GM18498 (cell line): ENCODE results near the gene EMILIN1.
A peak's percentile ranks its signal among the peaks of the same experiment; 100 is the strongest.
"Not testable (repeated sequence)": the region's sequence is repeated elsewhere in the genome, so short reads cannot be mapped to it uniquely, and the experiment has no call there.

Experiments
- ATAC-seq: cut with Tn5 transposase; IDR thresholded peaks from one replicate; pipeline ENCODE4 v1.9.1; 2021; ENCODE audit warnings: mild to moderate bottlenecking, moderate library complexity; ENCODE audit not compliant: unreplicated experiment

EMILIN1 gene

DNA sequence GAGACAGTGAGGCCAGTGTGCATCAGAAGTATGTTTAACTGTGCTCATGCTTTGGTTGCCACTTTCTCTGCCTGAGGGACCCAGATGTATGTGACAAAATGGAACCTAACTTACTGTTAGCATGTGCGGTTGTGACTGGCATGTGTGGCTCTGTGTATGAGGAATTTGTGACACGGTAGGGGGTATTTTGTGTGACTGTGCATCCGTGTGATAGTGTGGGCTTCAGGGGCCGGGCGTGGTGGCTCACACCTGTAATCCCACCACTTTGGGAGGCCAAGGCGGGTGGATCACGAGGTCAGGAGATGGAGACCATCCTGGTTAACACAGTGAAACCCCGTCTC lies 40.9 kb downstream of the EMILIN1 start:
- ATAC-seq = not testable (repeated sequence)

DNA sequence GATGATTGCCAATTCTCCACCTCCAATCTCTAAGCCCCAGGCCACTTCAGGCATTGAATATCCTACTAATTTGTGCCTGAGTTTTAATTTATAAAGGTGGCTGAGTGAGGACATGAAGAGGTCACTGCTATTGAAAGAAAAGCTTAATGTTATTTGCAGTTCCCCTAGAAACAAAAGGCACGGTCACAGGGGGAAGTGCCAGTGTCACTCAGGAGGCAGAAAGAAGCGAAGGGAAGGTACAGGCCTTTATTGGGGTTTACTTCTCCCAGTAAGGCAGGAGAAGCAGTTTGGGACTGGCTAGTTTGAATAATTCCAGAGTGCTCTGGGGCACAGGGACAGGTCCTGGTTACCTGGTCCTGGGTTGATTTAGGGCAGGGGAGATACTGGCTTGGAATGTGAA lies 43.5 kb downstream of the EMILIN1 start:
- no peak for ATAC-seq

DNA sequence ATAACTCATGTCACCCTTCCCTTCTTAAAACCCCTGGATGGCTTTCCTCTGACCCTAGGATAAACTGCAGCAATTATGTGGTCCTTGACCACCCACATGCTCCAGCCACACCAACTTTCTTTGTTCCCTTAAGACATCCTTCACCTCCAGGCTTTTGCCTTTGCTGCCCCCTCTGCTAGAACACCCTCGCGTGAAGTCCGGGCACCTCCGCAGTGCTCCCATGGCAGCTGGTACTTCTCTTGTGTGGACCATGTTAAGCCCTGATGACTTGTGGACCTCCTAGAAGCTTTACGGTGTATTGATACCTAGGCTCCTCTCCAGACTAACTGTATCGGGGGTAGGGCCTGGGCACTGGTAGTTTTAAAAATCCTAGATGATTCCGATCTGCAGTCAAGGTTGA lies 44.4 kb downstream of the EMILIN1 start:
- no peak for ATAC-seq

DNA sequence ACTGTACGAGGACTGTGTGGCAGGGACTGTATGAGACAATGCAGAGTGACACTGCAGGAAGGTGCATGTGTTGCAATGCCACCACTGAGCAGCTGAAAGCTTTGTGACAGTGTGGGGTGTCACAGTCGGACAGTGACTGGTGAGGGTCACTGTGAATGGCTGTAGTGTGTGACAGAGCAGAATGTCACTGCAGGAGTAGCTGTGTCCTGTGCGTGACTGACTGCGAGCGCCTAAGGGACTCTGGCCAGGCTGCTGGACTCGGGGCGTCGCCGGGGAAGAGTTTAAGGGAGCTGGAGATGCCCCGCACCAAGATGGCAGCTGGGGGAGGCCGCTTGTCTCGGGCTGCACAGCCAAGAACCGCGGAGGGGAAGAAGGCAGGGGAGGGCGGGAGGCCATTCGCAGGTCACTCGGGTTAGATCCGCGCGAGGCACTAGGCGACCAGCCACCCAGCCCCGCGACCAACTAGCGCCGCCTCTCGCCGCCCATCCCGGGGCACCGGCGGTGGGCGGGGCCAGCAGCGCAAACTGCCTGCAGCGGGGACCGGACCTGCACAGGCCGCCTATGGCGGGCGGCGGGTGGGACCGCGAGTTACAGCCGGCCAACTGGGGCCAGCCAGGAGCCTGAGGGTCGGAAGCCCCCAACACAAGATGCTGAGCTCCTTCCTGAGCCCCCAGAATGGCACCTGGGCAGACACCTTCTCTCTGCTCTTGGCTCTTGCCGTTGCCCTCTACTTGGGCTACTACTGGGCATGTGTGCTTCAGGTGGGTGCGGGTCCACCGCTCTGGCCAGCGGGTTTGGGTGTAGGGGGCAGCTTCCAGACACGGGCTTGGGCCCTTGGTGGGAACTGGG lies 45.1 kb downstream of the EMILIN1 start, which contains the start of gene ABHD1:
ABHD1 (plus strand) TSS at position 514 of the 849 bp plus-strand sequence; CDS start at position 648, 134 bp downstream.
- no peak for ATAC-seq

DNA sequence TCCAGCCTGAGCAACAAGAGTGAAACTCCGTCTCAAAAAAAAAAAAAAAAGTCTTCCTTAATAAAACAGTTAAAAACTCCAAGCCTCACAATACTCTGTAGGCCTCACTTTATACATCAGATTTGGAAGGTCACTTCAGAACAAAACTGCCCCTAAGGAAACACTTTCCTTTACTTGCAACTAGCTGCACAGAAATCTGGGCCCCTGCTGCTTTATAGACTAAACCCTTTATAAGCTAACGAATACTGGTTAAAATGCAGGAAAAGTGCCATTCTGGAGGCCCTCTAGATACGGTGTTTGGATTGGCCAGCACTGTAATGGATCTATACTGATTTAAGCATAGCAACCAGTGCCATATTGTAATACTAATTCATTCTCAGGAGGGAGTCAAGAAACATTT lies 46.7 kb downstream of the EMILIN1 start:
- no peak for ATAC-seq

DNA sequence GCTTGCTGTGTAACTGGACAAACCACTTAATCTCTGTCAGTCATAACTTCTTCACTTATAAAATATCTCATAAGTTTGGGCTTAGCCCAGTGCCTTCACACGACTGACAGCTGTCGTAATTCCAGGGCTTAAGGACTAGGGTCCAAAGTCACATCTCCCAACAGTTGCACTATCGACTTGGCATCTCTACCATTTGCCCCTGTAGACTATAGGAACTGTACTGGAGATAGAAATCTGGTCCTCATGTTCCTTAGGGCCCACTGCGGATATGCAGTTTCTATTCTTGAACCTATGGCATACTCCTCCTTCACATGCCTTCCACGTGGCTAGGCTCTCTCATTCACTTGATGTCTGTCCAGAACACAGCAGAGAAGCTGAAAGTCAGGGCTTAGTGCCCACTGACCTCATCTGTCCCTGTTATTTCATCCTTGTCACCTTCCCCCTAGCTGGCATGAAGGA lies 47.9 kb downstream of the EMILIN1 start:
- no peak for ATAC-seq

DNA sequence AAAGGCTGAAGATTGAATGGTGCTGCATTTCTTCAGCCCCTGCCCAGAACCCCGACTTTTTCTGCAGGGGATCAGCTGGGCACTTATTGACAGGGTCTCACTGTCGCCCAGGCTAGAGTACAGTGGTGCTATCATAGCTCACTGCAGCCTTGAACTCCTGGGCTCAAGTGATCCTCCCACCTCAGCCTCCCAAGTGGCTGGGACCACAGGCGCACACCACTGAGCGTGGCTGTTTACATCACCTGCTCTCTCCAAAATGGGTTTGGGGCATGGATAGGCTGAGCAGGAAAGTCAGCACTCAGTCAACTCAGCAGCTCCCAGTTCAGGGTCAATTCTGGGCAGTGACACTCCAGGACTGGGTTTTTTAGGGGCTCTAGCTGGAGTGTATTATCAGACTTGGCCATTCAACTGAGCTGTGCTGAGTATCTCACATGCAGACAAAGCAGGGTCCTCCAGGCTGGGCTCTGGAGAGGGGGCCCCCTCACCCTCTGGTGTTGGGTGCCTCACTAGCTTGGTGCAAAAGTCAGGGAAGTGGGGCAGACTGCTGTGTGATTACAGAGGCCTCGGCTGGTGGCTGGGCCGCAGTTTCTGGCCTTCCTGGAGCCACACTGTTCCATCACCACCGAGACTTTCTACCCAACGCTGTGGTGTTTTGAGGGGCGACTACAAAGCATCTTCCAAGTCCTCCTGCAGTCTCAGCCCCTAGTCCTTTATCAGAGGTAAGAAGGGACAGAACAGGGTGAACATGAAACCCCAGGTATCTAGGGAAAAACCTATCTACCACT lies 49.7 kb downstream of the EMILIN1 start:
- ATAC-seq = no peak

DNA sequence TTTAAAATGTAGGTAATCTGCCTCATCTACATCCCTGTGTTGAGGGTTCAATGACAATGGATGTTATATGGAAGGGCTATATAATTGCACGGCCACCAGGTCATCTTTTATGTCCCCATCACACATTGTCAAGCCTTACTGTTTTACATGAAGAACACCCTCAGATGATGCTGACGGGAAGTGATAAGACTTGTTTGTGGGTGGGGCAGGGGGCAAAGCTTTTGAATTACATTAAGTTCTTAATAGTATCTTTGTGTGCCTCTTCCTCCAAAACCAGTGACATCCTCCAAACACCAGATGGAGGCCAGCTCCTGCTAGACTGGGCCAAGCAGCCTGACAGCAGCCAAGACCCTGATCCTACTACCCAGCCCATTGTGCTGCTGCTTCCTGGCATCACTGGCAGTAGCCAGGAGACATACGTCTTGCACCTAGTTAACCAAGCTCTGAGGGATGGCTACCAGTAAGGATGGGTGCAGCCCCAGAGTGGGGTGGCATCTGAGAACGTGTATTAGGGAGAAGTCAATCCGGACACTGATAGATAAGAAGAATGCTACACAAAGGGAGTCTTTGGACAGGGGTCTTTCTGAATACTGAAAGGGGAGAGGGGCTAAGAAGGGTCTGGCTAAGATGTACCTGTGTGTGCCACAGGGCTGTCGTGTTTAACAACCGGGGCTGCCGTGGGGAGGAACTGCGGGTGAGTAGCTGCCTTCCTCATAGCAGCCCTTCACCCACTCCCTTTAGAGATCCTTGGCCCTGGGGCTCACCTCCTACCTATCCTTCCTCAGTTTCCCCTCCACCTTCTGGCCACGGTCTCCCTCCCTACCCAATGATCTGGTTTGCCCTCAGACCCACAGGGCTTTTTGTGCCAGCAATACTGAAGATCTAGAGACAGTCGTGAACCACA lies 50.5 kb downstream of the EMILIN1 start:
- ATAC-seq = no peak

DNA sequence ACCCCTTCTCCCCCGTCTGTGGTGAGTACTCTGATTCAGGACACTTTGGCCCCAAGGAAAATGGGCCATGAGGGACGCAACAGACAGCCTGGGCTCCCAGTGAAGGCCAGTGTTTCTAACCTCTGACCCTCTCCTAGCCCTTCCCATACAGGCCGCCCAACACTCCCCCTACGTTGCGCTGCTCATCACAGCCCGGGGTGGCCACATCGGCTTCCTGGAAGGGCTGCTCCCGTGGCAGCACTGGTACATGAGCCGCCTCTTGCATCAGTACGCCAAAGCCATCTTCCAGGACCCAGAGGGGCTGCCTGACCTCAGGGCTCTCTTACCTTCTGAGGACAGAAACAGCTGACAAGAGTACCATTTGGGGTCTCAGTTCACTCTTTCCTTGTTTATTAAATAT lies 52.0 kb downstream of the EMILIN1 start:
- ATAC-seq = no peak

DNA sequence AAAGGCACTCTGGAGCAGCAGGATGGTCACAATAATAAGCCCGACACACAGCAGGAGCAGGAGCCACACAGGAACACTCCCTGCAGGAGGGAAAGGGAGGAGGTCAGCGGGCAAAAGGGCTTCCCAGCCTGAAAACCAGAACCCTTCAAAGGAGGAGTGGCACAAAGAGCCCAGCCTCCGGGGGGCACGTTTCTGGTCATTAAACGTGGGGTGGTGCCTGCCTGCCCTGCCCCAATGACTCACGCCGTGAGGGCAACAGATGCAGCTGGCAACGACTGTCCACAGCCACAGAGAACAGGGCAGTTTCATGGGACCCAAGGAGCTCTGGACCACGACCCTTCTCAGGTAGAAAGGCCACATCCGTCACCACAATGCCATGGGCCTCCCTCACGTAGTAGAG lies 53.0 kb downstream of the EMILIN1 start:
- no peak for ATAC-seq

DNA sequence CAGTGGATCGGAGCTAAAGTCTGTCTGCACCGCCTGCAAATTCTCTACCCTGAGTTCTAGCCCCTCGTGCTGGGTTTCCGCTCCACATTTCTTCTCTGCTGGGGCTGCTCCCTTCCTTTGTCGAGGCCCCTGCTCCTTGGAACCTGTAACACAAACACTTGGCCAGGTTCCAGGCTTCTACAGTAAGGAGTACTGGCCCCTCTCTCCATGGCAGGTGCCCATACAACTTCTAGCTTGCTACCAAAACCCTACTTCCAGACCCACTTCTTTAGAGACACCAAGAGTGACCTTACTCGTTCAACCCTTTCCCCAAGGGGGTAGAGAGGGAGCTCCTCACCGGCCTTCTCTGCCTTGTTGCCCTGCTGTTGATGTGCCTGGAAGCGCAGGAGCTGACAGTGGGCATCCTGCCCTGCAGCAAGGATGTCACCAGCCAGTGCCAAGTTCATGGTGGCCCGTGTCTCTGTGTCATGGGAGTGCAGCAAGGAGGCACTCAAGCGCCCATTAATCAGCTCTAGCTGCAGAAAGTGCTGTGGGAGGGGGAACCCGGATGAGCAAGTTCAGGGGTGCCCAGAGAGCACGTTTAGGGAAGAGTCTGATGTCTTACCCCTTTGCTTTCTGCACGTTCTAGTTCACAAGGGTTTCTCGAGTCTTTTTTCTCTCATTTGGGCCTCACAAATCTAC lies 54.9 kb downstream of the EMILIN1 start:
- no peak for ATAC-seq

DNA sequence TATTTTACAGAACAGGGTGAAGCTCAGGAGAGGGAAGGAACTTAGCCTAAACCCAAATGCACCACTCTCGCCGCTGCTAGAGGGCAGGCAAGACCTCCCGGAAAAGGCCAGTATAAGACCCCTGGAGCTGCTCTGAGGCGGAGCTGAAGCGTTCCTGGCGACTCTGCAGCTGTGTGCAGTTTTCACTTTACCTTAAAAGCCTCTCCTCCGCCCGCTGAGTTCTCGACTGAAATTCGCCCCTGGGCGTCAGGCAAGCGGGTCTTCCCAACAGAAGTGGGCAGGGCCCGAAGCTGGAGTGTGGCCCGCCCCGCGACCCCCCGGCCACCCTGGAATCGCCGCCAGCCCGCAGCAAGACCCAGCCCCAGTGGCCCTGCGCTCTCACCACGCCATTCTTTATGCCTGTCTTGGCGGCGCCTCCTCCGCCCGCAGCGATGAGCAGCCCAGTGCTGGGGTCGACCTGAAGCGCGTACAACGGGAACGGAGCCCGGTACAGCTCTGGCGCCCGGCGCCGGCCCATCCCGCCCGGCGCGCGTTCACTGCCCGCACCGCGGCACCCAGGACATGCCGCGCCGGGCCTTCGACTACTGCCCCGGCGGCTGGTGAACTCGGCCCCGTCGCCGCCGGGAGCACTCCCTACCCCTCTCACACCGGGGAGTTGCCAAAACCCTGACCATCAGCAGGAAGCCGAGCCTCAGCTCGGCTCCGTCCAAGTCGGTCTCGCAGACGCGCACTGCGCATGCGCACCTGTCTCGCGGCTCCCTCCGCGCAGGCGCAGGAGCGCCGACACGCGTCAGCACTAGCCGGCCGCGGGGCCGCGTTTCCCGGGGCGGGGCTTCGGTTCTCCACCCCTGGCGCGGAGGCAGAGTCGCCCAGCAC lies 55.7 kb downstream of the EMILIN1 start, which contains the start of gene PREB:
PREB (minus strand) TSS at position 732 of the 876 bp plus-strand sequence; CDS start at position 517, 215 bp downstream.
- ATAC-seq = peak; percentile 87

DNA sequence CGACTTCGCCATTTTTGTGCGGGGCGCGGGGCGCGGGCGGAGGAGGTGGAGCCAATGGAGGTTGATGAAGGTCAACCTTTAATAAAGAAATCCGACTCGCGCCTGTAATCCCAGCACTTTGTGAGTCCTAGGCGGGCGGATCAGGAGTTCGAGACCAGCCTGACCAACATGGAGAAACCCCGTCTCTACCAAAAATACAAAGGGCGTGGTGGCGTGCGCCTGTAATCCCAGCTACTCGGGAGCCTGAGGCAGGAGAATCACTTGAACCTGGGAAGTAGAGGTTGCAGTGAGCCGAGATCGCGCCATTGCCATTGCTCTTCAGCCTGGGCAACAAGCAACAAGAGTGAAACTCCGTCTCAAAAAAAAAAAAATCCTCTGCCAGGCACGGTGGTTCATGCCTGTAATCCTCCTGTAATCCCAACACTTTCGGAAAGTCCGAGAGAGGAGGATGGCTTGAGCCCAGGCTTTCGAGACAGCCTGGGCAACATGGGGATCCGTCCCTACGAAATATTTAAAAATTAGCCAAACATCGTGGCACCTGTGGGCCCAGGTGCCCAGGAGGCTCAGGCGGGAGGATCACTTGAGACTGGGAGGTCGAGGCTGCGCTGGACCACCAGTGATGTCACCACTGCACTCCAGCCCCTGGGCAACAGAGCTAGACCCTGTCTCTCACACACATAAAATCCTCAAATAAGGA lies 56.5 kb downstream of the EMILIN1 start:
- ATAC-seq = no peak

DNA sequence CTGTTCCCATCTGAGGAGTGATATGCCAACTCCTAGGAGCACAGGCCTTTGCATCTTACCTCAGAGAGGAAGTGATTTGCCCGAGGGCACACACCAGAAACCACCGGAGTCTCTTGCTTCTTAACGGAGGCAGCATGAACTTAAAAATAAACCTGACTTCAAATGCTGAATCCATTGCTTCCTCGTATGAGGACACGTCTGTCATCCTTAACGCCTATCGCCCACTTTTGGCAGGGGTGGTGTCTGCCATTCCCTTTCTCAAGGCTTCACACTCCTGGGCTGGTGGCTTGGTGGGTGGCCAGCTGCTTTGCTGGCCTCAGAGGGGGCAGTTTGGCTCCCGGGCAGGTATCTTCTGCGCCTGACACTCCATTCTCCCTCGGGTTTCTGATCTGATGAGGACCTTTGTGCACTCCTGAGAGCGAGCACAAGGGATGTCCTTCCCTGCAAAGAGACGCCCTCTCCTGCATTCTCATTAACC lies 57.1 kb downstream of the EMILIN1 start:
- ATAC-seq = no peak
